Neutrophil (primary cell): Measurements from ENCODE around the gene GLIS1.

Experiments
- H3K27ac ChIP-seq: fragments of 200-600 bp; sonication (generic); 2 replicates; pipeline ENCODE4 v1.5.1; 2016; ENCODE audit warnings: mild to moderate bottlenecking, moderate library complexity
- H3K27me3 ChIP-seq: fragments of 200-600 bp; sonication (generic); 2 replicates; pipeline ENCODE4 v1.6.0; 2016; ENCODE audit warnings: mild to moderate bottlenecking
- H3K36me3 ChIP-seq: fragments of 200-600 bp; sonication (generic); 2 replicates; pipeline ENCODE4 v1.5.1; 2017
- H3K4me1 ChIP-seq, 2 experiments: fragments of 200-600 bp in 1 of 2; sonication (generic) in 1 of 2; 1 replicate in 1 of 2; 2 replicates in 1 of 2; pipeline versions ENCODE4 v1.5.1 to v1.6.1; 2013 to 2016; ENCODE audit warnings: low read depth in 1 of 2, low read length in 1 of 2, mild to moderate bottlenecking in 1 of 2, moderate library complexity in 1 of 2; ENCODE audit not compliant: control insufficient read depth in 1 of 2, insufficient read depth in 1 of 2
- H3K4me3 ChIP-seq, 2 experiments: fragments of 200-600 bp in 1 of 2; sonication (generic) in 1 of 2; 1 replicate in 1 of 2; 2 replicates in 1 of 2; pipeline ENCODE4 v1.5.1; 2013 to 2016; ENCODE audit warnings: low read depth in 1 of 2, low read length in 1 of 2, mild to moderate bottlenecking in 1 of 2, moderate library complexity in 1 of 2
- H3K9me3 ChIP-seq: fragments of 200-600 bp; sonication (generic); 2 replicates; pipeline ENCODE4 v1.5.1; 2016
- TF ChIP-seq, protein P1 (sequence below): fragments of 200-600 bp; sonication (generic); IDR thresholded peaks from 2 replicates; pipeline ENCODE4 v1.5.1; 2016; ENCODE audit warnings: antibody characterized with exemption

GLIS1 gene

DNA sequence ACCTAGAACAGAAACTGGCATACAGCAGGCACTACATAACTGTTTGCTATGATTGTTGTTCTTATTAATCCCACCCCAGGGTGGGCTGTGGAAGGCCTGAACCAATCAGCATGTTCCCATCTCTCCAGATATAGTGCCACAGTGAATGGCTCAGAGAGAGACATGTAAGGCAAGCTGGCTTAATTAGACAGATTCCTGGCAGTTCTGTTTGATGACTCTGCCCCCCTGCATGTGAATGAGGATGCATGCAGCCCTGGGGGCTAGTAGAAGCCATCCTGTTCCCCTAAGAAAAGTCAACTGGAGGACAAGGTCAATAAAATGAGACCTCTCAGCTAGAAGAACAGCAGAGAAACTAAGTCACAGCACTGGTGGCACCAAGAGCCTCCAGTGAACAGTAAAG, 130.3 kb downstream of the GLIS1 start:
- H3K4me1 ChIP-seq, result no peaks in the 10 kb centered on the region
- no peak overlapping the region for H3K27ac ChIP-seq
- H3K27me3 ChIP-seq, result no peaks in the 10 kb centered on the region
- no peaks in the 10 kb centered on the region for H3K9me3 ChIP-seq
- no peaks in the 10 kb centered on the region for H3K36me3 ChIP-seq
- no peak overlapping the region for H3K4me3 ChIP-seq
- TF ChIP-seq, protein P1, sequence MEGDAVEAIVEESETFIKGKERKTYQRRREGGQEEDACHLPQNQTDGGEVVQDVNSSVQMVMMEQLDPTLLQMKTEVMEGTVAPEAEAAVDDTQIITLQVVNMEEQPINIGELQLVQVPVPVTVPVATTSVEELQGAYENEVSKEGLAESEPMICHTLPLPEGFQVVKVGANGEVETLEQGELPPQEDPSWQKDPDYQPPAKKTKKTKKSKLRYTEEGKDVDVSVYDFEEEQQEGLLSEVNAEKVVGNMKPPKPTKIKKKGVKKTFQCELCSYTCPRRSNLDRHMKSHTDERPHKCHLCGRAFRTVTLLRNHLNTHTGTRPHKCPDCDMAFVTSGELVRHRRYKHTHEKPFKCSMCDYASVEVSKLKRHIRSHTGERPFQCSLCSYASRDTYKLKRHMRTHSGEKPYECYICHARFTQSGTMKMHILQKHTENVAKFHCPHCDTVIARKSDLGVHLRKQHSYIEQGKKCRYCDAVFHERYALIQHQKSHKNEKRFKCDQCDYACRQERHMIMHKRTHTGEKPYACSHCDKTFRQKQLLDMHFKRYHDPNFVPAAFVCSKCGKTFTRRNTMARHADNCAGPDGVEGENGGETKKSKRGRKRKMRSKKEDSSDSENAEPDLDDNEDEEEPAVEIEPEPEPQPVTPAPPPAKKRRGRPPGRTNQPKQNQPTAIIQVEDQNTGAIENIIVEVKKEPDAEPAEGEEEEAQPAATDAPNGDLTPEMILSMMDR, result no peak

DNA sequence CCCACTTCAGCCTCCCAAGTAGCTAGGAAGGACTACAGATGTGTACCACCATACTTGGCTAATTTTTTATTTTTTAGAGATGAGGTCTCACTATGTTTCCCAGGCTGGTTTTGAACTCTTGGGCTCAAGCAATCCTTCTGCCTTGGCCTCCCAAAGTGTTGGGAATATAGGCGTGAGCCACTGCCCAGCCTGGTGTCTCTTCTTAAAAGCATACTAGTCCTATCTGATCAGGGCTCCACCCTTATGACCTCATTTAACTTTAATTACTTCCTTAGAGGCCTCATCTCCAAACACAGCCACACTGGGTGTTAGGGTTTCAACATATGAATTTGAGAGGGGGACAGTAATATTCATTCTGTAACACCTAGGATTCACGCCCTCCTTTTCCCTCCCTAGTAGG, 130.9 kb downstream of the GLIS1 start:
- no peak overlapping the region for H3K4me3 ChIP-seq
- TF ChIP-seq, protein P1, result no peak
- no peaks in the 10 kb centered on the region for H3K36me3 ChIP-seq
- no peaks in the 10 kb centered on the region for H3K27me3 ChIP-seq
- no peak overlapping the region for H3K27ac ChIP-seq
- no peaks in the 10 kb centered on the region for H3K4me1 ChIP-seq
- H3K9me3 ChIP-seq, result no peaks in the 10 kb centered on the region

DNA sequence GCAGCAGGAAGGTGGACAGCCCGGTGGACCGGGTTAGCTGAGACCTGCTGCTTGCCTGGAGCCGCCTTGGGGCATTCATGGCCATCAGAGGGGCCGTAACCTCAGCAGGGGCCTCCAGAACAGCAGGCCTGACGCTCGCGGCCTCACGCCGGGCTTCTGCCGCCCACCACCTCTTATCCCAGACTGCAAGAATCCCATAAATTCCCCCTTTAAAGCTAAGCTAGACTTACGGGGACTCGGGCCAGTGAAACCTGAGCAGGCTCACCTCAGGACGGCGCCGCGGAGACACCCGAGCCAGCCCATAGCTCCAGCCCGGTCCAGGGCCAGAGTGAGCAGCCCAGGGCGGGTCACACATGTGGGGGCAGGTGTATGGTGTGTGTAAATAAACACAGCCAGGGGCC, 132.3 kb downstream of the GLIS1 start:
- TF ChIP-seq, protein P1, result no peak
- Histone ChIP-seq H3K27ac (no peak overlapping the region), H3K36me3 (no peaks in the 10 kb centered on the region), H3K27me3 (no peaks in the 10 kb centered on the region), H3K4me1 (no peaks in the 10 kb centered on the region), H3K4me3 (no peak overlapping the region), H3K9me3 (no peaks in the 10 kb centered on the region)

DNA sequence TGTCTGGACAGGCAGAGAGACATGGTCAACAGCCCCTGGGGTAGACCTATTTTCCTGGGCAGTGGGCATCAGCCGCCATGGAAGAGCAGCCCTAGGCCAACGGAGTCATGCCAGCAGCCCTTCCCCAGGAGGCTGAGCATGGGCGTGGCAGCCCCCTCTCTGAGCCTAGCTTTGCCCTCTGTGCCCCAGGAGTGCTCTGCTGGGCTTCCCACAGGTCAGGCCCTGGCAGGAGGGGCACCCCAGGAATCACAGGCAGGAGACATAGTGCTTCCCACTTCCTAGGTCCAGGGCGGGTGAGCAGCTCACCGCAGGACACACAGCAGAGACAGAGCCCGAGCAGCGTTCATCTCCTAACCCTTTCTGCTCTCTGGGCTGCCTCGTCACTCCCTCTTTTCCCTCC, 132.8 kb downstream of the GLIS1 start:
- TF ChIP-seq, protein P1, result no peak
- no peaks in the 10 kb centered on the region for H3K27me3 ChIP-seq
- H3K36me3 ChIP-seq, result no peaks in the 10 kb centered on the region
- no peak overlapping the region for H3K4me3 ChIP-seq
- H3K4me1 ChIP-seq, result no peaks in the 10 kb centered on the region
- no peaks in the 10 kb centered on the region for H3K9me3 ChIP-seq
- H3K27ac ChIP-seq, result no peak overlapping the region

DNA sequence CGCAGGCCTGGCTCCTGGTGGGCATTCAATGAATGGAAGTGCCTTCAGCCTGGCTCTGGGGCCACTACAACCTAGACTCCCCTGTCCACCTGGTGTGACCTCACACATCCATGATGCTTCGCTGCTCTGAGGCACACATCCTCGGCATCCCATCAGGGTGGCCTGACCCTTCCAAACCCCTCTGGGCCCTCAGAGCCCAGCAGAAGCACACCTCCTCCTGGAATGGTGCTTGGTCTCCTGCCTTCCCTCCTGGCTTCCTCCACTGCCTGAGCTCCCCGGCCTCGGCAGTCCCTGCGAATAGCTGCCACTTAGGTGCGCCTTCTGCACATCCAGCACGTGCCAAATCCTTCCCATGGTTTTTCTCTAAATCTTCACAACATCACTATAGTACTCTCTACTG, 133.8 kb downstream of the GLIS1 start:
- no peak overlapping the region for H3K4me3 ChIP-seq
- H3K4me1 ChIP-seq, result no peaks in the 10 kb centered on the region
- TF ChIP-seq, protein P1, result no peak
- no peaks in the 10 kb centered on the region for H3K27me3 ChIP-seq
- H3K9me3 ChIP-seq, result no peaks in the 10 kb centered on the region
- H3K36me3 ChIP-seq, result no peaks in the 10 kb centered on the region
- H3K27ac ChIP-seq, result no peak overlapping the region
